Thyroid gland (tissue), 4 donors: ENCODE measurements around the gene FATE1.

Source experiments
- POLR2A ChIP-seq, 2 donors: fragments of 450-650 bp; IDR thresholded peaks; one replicate each; pipeline ENCODE4 v1.6.1; 2017; ENCODE audit warnings: antibody characterized with exemption in 2 of 2, mild to moderate bottlenecking in 2 of 2, moderate library complexity in 1 of 2
- TF ChIP-seq, protein P1 (sequence below), 6 experiments: fragments of 200-600 bp in 3 of 6; fragments of 450-650 bp in 3 of 6; sonication (generic) in 3 of 6; IDR thresholded peaks; one replicate each; pipeline ENCODE4 v1.5.1; 2016 to 2019; ENCODE audit warnings: antibody characterized with exemption in 6 of 6, mild to moderate bottlenecking in 2 of 6, inconsistent platforms in 1 of 6, moderate library complexity in 1 of 6

DNA sequence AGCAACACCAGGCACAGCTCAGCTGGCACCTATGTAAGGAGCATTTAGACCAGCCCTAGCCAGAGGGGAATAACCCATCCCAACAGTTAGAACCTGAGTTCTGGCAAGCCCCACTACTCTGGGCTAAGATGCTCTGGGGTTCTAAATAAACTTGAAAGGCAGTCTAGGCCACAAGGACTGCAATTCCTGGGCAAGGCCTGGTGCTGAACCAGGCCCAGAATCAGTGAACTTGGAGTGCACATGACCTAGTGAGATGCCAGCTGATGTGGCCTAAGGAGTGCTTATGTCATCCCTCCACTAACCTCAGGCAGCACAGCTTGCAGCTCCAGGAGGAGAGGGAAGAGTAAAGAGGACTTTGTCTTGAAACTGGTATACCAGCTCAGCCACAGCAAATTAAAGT lies 28.2 kb upstream of the FATE1 start:
- TF ChIP-seq, protein P1, sequence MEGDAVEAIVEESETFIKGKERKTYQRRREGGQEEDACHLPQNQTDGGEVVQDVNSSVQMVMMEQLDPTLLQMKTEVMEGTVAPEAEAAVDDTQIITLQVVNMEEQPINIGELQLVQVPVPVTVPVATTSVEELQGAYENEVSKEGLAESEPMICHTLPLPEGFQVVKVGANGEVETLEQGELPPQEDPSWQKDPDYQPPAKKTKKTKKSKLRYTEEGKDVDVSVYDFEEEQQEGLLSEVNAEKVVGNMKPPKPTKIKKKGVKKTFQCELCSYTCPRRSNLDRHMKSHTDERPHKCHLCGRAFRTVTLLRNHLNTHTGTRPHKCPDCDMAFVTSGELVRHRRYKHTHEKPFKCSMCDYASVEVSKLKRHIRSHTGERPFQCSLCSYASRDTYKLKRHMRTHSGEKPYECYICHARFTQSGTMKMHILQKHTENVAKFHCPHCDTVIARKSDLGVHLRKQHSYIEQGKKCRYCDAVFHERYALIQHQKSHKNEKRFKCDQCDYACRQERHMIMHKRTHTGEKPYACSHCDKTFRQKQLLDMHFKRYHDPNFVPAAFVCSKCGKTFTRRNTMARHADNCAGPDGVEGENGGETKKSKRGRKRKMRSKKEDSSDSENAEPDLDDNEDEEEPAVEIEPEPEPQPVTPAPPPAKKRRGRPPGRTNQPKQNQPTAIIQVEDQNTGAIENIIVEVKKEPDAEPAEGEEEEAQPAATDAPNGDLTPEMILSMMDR (IDR thresholded peaks at IDR 0.05): no peak
- no peak for TF ChIP-seq POLR2A (IDR thresholded peaks at IDR 0.05)
